GM19324 (cell line): Measurements from ENCODE around the gene TSPO2.

Source experiments
- ATAC-seq: cut with Tn5 transposase; IDR thresholded peaks from one replicate; pipeline ENCODE4 v1.9.1; 2021; ENCODE audit warnings: mild to moderate bottlenecking, moderate library complexity; ENCODE audit not compliant: unreplicated experiment, low FRiP score

The TSPO2 gene

DNA sequence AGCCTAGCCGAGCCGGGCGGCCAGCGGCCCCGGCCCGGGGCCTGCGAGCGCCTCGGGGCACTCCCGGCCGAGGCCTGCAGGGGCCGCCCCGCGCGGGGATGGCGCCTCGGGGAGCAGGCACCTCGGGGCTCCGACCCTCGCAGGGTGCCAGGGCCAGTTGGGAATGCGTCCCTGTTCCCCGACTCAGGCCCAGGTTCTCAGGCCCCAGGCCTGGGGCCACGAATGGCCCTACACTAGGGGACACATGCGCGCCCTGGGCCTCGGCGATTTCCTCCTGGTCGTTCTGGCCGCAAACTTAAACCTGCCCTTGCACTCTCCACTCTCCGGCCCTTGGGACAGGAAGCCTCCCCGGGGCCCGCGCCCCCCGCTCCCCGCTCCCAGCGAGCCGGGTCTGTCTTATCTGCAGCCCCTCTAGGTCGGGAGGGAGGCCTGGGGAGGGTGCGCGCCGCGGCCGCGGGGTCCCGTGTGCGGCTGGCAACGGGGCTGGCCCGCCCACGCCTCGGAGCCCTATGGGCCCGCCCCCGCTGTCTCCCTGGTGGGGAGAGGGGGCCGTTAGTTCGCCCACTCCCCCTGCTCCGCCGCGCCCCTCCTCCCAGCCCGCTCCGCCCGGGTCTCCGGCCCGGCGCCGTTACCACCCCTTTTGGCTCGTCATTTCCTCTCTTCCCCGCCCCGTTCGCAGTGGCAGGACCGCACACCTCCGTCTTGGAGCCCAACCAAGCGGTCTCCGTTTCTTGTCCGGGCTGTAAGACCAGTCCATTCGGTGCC, 31.1 kb downstream of the TSPO2 start:
- ATAC-seq: peak; percentile 30

DNA sequence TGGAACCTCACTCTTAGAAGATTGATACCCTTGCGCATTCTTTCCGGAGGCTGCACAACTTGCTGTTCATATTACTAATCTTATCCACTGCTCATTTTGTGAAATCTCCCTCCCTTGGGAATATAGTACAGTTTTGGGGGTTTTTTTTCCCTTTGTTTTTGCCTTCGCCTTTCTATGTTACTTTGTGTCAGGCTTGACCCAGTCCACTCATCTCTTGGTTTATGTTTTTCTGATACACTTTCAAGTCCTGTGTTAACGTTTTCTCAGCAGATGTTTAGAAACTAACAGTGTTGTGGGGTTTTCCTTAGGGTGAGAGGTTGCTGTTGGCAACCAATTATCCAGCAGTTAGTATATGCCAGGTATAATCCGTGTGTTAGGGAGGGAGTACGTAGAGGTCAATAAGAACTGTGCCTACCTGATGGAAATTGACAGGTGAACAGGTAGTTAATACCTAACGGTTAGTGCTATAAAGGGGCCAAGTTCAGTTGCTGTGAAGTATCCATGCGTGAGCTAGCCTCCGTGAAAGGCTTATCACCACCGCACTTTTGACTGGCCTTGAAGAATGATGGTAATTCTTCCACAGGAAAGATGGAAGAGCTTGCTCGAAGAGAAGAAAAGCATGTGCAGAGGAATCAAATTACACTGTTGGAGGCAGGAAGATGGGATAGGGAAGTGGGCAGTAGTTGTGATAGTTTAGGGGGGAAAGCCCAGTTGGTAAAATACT, 31.9 kb downstream of the TSPO2 start:
- ATAC-seq: no peak

DNA sequence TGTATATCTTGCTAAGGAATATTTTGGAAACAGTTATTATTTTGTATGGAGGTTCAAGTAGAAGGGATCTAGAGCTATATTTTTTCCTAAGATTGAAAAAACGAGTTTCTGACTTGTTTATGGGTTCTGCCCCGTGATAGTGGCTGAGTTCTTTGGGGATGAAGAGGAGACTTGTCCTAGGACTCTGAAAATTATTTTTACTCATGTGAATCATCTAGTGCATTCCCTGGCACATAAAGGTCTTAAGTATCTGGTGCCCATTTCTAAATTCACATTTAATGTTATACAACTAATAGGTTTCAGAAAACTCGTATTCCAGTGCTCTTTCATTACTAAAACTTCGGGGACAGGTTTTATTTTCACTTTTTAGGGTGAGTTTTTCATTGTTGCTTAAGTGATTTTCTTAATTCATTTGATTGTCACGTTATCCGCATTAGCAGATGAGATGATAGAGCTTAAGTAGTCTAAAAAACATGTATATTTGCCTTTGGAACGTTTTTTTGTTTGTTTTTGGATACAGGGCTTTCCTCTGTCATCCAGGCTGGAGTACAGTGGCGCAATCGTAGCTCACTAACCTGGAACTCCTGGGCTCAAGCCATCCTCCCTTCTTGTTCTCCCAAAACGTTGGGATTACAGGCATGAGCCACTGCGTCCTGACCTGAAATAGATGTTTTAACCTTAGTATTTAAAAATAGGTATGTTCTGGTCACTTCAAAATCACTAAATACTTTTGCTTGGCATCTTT, 32.6 kb downstream of the TSPO2 start:
- no peak for ATAC-seq

DNA sequence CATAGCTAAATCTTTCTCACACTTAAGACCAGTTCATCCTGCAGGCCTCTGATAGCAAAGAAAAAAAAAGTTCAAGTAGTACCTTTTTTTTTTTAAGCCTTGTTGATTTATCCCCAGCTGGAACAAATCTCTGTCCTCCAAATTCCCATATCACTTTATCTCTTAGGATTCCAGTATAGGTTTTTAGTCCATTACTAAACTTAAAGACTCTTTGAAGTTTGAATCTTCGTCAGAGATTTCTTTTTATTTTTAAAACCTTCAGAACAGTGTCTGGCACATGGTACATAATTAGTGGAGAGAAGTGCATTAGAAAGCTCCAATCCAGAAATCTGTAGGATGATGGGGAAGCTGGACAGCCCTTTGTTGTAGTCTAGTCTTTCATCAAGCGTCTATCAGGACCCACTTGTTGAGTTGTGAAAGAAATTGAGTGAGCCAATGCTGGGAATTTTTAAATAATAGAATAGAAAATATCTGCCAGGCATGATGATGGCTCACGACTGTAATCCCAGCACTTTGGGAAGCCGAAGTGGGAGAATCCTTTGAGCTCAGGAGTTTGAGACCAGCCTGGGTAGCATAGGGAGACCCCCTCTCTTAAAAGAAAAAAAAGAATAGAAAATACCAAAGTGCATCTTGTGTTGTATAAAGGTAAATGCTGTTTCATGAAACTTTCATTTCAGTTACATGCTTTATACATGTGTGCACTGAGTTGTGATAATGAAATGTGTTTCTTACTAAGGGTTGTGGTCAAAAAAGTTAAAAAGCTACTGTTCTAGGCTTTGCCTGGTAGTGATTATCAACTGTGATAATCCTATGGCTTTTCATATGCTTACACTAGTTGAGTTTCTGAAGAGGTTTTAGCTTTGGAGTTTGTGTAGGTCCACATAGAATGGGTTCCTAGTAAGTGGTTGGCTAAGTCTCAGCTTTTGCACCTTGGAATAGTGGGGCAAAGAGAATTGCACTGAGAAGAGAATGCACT, 33.7 kb downstream of the TSPO2 start:
- no peak for ATAC-seq

DNA sequence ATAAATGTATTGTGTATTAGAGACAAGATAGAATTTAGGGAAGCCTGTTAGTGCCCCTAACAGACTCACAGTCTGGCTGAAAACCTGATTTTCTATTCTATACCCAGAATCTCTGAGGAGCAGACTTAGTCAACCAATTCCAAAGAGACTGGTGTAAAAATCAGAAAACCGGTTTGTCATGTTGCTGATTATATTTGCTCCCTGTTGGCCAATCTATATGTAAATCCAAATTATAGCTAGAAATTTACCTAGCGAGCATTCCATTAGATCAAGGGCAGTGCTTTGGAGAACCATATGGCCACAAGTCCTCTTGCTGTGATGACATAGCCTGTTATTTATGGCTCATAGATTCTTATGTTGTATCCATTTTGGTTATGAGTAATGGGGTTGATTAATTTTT, 35.3 kb downstream of the TSPO2 start:
- no peak for ATAC-seq

DNA sequence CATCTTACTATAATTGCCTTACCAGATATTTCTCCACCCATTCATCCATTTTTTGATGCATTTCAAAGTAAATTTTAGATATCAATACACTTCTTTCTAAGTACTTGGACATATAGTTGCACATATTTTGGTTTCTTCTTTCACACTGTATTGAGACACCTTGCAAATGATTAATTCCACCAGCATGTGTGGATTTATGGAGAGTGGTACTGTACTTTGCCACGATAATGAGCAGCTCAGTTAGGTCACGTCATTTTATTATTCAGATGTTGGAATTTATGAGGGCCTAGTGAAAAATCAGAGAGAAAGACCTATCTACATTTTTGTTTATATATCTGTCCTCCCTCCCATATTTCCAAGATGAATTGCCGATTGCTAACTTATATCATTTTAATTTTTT, 35.8 kb downstream of the TSPO2 start:
- no peak for ATAC-seq

DNA sequence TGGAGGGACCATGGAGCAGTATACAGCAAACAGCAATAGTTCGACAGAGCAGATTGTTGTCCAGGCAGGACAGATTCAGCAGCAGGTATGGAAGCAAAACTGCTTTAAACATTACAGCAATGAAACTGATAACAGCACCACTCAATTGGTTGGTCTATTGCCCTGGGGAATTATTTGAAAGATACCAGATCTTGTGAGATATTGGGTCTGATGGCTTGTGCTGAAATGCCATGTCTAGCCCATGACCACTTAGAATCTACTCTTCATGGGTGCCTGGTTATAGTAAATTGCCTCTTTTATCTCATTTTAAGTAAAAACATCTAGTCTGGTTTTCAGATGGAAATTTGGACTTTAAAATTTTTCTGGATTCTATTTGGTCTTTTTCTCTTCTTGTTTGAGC, 36.8 kb downstream of the TSPO2 start:
- ATAC-seq: no peak

DNA sequence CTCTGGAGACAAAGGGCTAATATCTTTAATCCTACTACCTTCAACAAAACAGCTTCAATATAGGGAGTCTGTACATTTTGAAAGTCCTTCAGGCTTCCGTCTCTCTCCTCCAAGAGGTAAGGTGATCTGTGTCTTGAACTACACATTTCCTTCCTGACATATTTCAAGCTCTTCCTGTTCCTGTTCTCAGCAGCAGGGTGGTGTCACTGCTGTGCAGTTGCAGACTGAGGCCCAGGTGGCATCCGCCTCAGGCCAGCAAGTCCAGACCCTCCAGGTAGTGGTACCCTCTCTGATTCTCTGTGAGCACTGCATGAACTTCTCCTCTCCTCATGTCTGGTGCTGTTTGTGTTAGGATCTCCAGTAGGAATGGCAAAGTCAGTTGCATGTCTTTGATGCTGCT, 38.4 kb downstream of the TSPO2 start:
- ATAC-seq: no peak

DNA sequence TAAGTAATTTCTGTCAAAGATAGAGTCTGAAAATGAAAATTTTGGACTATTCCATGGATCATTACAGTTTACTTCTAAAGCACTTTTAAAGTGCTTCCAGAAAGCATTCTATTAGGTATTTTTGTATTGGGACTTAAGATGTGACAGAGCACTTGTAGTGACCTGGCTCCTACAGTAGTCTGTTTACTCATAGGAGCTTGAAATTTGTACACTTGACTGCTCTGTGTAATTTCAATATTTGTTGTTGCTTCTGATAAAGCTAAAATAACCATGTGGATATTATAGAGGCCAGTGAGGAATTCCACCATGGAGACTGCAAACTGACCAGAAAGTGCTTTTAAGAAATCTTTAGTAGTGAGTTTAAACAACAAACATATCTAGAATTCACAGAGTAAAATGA, 40.8 kb downstream of the TSPO2 start:
- no peak for ATAC-seq

DNA sequence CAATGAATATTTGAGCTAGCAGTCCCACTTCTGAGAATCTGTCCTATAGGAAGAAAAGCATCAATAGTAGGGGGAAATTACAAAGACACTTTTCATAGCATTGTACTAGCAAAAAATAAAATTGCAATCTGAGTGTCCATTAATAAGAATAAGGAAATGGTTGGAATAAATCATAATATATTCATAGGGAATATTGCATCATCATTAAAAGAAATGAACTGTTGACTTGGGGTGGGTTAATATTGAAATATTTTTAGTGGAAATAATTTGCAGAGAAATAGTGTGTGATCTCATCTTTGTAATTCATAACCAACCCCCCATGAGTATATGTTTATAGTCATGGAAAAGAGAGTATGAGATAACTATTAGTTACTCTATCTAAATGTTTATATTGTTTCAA, 42.9 kb downstream of the TSPO2 start:
- no peak for ATAC-seq

DNA sequence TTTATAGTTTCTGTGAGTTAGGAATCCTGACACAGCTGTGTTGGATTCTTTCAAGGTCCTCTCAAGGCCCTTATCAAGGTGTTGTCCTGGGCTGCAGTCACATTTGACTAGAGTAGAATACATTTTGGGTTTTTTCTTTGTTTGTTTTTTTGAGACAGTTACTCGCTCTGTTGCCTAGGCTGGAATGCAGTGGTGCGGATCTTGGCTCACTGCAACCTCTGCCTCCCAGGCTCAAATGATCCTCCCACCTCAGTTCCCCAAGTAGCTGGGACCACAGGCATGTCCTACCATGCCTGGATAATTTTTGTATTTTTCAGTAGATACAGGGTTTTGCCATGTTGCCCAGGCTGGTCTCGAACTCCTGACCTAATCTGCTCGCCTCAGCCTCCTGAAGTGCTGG, 46.2 kb downstream of the TSPO2 start:
- no peak for ATAC-seq

DNA sequence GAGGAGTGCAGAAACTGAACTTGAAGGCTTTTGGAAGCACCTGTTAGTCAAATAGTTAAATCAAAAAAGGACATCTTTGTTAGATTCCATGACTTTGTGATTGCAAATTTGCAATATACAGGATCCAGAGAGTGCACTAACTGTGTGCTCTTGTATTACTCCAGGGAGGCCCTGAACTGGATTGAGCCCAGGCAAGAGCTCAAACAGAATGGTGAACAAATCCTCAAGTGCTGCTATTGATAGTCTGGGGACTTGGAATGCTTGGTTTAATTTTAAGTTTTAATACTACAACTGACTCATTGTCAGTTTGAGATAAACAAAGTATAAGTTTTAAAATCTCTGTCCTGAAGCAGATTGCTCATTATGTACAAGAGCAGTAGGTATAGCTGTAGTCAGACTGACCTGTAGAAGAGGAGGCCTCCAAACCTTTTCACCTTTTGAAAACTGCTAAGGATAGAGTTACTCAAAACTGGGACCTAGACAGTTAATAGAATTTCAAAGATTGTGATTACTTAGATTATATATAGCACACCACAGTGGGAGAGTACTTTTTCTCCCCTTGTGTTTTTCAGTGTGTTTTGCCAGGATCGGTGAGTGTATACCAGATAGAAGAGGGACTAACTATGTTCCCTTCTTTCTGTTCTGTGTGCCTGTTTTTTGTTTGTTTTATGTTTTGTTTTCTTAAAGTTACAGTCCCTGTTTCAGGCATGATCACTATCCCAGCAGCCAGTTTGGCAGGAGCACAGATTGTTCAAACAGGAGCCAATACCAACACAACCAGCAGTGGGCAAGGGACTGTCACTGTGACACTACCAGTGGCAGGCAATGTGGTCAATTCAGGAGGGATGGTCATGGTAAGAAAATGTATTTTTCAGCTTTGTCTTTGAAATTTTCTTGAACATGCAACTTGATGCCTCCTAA, 48.8 kb downstream of the TSPO2 start:
- no peak for ATAC-seq

DNA sequence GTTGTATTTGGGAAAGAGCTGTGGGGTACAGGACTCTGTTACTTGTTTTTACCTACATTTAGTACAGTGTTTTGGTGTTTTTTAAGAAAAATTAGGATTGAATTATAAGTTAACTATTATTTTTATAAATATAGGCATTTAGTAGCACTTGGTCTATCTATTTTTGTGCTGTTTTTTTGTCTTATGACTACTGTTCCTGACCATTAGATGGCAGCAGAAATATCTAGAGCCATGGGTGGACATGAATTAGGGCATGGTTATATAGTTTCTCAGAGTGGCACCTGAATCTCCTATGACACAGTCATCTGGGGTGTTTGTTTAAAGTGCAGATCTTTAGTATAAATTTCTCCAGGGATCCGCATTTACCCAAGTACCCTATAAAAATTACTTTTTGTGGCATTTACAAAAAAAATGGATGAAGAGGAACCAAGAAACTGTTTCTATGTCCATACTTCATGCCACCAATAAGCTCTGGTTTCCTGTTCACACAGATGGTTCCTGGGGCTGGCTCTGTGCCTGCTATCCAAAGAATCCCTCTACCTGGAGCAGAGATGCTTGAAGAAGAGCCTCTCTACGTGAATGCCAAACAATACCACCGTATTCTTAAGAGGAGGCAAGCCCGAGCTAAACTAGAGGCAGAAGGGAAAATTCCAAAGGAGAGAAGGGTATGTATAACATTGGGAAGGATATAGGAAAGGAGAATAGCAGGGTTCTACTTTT, 50.3 kb downstream of the TSPO2 start:
- ATAC-seq: no peak

DNA sequence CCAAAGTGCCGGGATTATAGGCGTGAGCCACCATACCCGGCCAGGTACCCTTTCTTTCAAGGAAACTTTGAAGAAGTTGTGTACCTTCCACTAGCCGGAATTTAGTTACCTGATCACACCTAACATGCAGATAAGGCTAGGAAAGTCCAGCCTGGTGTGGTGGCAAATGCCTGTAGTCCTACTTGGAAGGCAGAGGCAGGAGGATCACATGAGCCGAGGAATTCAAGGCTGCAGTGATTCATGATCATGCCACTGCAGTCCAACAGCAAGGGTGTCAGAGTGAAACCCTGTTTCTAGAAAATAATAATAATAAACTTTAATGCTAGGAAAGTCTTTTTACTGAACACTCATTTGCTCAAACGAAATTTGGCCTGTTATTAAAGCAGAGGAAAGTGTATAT, 51.5 kb downstream of the TSPO2 start:
- ATAC-seq: no peak
